ENCODE results near the gene SRSF5. TPM values are rescaled to one million over a fixed set of nuclear protein-coding genes. Genes with fewer than 3 reads are reported as not detected.

SRSF5 gene
- total RNA-seq, 1 experiment from 2014 or later: 288 TPM

- Mint-ChIP-seq H3K4me3 (no peak overlapping the region), H3K4me1 (peaks cover 3% of the 10 kb centered on the region; the same call in 1 of the 2 replicates), H3K9me3 (peaks cover 11% of the 10 kb centered on the region), H3K36me3 (no peaks in the 10 kb centered on the region), H3K27me3 (ENCODE audit: low read depth) (no peaks in the 10 kb centered on the region; the same call in 1 of the 2 replicates), H3K27ac (no peak overlapping the region)
- no peak for ATAC-seq
- CTCF ChIA-PET: no interaction called here
- DNase-seq (ENCODE audit: low spot score): no peak
- POLR2A ChIA-PET: no interaction called here
- TF ChIP-seq PRRX2 (CRISPR knock-in tag; IDR thresholded peaks at IDR 0.05) (no peak), GTF2I (CRISPR knock-in tag; conservative IDR thresholded peaks at IDR 0.05) (no peak), SMAD3 (CRISPR knock-in tag; IDR thresholded peaks at IDR 0.05; ENCODE audit: borderline replicate concordance) (no peak), ATF6 (CRISPR knock-in tag; IDR thresholded peaks at IDR 0.05) (no peak), NR3C1 (CRISPR knock-in tag; conservative IDR thresholded peaks at IDR 0.05; ENCODE audit: low read depth) (no peak), E2F1 (CRISPR knock-in tag; IDR thresholded peaks at IDR 0.05) (no peak), ZBTB43 (CRISPR knock-in tag; IDR thresholded peaks at IDR 0.05) (no peak), CREM (CRISPR knock-in tag; IDR thresholded peaks at IDR 0.05) (no peak), ETV6 (CRISPR knock-in tag; IDR thresholded peaks at IDR 0.05) (no peak), HMGXB4 (CRISPR knock-in tag; IDR thresholded peaks at IDR 0.05) (no peak), HMGA2 (CRISPR knock-in tag; IDR thresholded peaks at IDR 0.05) (no peak), CDX4 (CRISPR knock-in tag; IDR thresholded peaks at IDR 0.05; ENCODE audit: borderline replicate concordance) (no peak), MLX (CRISPR knock-in tag; IDR thresholded peaks at IDR 0.05) (no peak), NR2C2 (CRISPR knock-in tag; IDR thresholded peaks at IDR 0.05) (no peak)
Measured at GRCh38 chr14:69807192-69807591, 40.2 kb downstream of the SRSF5 start.

GRCh38 chr14:69808919-69809808 is 42.2 kb downstream of the SRSF5 start:
- POLR2A ChIA-PET: no interaction called here
- Mint-ChIP-seq H3K4me3 (no peak overlapping the region), H3K27me3 (ENCODE audit: low read depth) (no peaks in the 10 kb centered on the region), H3K4me1 (no peaks in the 10 kb centered on the region; the same call in 1 of the 2 replicates), H3K36me3 (no peaks in the 10 kb centered on the region), H3K27ac (no peak overlapping the region), H3K9me3 (peaks cover 27% of the 10 kb centered on the region)
- CTCF ChIA-PET: interaction anchor here (0.7 to 1.3 kb wide), 2 partner anchors 201 to 219 kb away, joined by 4 to 5 read pairs; no protein-coding TSS in a partner anchor
- DNase-seq (ENCODE audit: low spot score) (no peak), ATAC-seq (no peak)
- no peak for TF ChIP-seq ZNF138 (CRISPR knock-in tag; conservative IDR thresholded peaks at IDR 0.05)
- no peak for TF ChIP-seq ZNF263 (CRISPR knock-in tag; IDR thresholded peaks at IDR 0.05; ENCODE audit: low read depth)
- TF ChIP-seq ZNF232 (CRISPR knock-in tag; IDR thresholded peaks at IDR 0.05): no peak
- TF ChIP-seq SOX15 (CRISPR knock-in tag; IDR thresholded peaks at IDR 0.05): no peak
- TF ChIP-seq E2F5 (CRISPR knock-in tag; IDR thresholded peaks at IDR 0.05): no peak
- no peak for TF ChIP-seq CTCF (IDR thresholded peaks at IDR 0.05)
- no peak for TF ChIP-seq STAT6 (CRISPR knock-in tag; conservative IDR thresholded peaks at IDR 0.05; ENCODE audit: low read depth)
